ENCODE measurements around the gene KRT13. TPM values are rescaled to one million over a fixed set of nuclear protein-coding genes. Genes with fewer than 3 reads are reported as not detected.

The KRT13 gene
- total and polyA plus RNA-seq, 2 donors (not counting 3 experiments of a cell fraction or from before 2014, with no cell fraction given): not detected

DNA sequence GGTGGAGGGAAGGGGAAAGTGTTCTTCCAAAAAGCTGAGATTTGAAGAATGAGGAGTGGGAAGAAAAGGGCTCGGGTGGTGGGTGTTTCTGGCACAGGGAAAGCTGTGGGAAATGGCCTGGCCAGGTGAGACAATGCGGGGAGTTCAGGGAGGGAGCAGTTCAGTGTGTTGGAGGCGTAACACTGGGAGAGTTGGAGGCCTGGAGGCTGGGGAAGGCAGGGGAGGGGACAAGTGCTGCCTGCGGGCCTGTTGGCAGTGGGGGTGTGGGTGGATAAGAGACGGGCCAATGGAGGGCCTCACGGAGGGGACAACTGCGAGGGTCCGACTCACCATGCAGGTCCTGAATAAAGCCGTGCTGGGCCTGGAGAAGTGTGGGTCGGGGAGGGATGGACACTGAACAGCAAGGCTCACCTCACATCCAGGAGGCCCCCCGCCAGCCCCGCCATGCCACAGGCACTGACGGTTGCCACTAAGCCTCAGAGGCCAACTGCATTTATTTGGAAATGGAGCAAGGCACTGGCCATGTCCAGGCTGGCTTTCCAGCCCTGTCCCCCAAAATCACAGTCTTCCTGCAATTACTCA is 40.5 kb upstream of the KRT13 start:
- CTCF ChIA-PET: interaction anchor here (1.3 to 2.0 kb wide), 2 partner anchors 16 to 103 kb away, joined by 3 to 6 read pairs; no protein-coding TSS in a partner anchor
- H3K36me3 ChIP-seq (ENCODE audit: control insufficient read depth in 2 of 2, extremely low read depth in 1 of 2, insufficient read depth in 2 of 2, low read length in 2 of 2): no peaks in the 10 kb centered on the region
- BruUV-seq (replicated peaks): no TSS peak
- H4K20me1 ChIP-seq (replicated peaks; ENCODE audit: control insufficient read depth, extremely low read depth, insufficient read depth, low read length): no peaks in the 10 kb centered on the region
- H3K4me2 ChIP-seq (ENCODE audit: insufficient read depth, low read length): no peak overlapping the region
- no peak overlapping the region for H3K9ac ChIP-seq (replicated peaks; ENCODE audit: extremely low read depth, insufficient read depth, low read length)
- no peak overlapping the region for H3K4me3 ChIP-seq (replicated peaks in 1 of 3; ENCODE audit: insufficient read depth in 1 of 3, low read depth in 1 of 3, low read length in 3 of 3)
- H2AFZ ChIP-seq (ENCODE audit: low read depth, low read length): no peak overlapping the region
- no peak overlapping the region for H3K27ac ChIP-seq (ENCODE audit: insufficient read depth, low read depth, low read length)
- no peaks in the 10 kb centered on the region for H3K79me2 ChIP-seq (ENCODE audit: control insufficient read depth, insufficient read depth, low read length)
- dilution Hi-C loops (cut with MboI; ENCODE audit: extremely low pct_ligation_motif_present, low sequenced_read_pairs): no loop called here
- no peaks in the 10 kb centered on the region for H3K27me3 ChIP-seq (ENCODE audit: control insufficient read depth in 2 of 2, insufficient read depth in 2 of 2, low read length in 2 of 2)
- intact Hi-C loops (cut with micrococcal nuclease): loop anchor here (5.0 kb wide), 1 partner anchor 744 kb away; no protein-coding TSS in a partner anchor
- no peak for FAIRE-seq
- H3K4me1 ChIP-seq (ENCODE audit: control insufficient read depth, extremely low read depth, insufficient read depth, low read length): peaks cover 19% of the 10 kb centered on the region
- H3K9me1 ChIP-seq (replicated peaks; ENCODE audit: control insufficient read depth, extremely low read depth, insufficient read depth, low read length): no peaks in the 10 kb centered on the region
- DNase-seq (ENCODE audit: low read depth, low spot score): no peak
- POLR2A ChIA-PET: no interaction called here
- no peak for TF ChIP-seq MYC (IDR thresholded peaks at IDR 0.05; ENCODE audit: low read depth, low read length)
- TF ChIP-seq GATA2 (IDR thresholded peaks at IDR 0.05; ENCODE audit: insufficient read depth, insufficient read length, low read depth, low read length): no peak
- TF ChIP-seq EZH2 (IDR thresholded peaks at IDR 0.05; ENCODE audit: borderline replicate concordance, low read depth, low read length, severe bottlenecking): no peak
- no peak for TF ChIP-seq POLR2AphosphoS5 (IDR thresholded peaks at IDR 0.05; ENCODE audit: insufficient read depth, low read depth, low read length)
- TF ChIP-seq, protein P1, sequence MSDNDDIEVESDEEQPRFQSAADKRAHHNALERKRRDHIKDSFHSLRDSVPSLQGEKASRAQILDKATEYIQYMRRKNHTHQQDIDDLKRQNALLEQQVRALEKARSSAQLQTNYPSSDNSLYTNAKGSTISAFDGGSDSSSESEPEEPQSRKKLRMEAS (IDR thresholded peaks at IDR 0.05; ENCODE audit: insufficient read depth, insufficient read length): no peak
- no peak for TF ChIP-seq JUN (IDR thresholded peaks at IDR 0.05; ENCODE audit: borderline replicate concordance, insufficient read depth, insufficient read length, low read depth)
- TF ChIP-seq, protein P2, sequence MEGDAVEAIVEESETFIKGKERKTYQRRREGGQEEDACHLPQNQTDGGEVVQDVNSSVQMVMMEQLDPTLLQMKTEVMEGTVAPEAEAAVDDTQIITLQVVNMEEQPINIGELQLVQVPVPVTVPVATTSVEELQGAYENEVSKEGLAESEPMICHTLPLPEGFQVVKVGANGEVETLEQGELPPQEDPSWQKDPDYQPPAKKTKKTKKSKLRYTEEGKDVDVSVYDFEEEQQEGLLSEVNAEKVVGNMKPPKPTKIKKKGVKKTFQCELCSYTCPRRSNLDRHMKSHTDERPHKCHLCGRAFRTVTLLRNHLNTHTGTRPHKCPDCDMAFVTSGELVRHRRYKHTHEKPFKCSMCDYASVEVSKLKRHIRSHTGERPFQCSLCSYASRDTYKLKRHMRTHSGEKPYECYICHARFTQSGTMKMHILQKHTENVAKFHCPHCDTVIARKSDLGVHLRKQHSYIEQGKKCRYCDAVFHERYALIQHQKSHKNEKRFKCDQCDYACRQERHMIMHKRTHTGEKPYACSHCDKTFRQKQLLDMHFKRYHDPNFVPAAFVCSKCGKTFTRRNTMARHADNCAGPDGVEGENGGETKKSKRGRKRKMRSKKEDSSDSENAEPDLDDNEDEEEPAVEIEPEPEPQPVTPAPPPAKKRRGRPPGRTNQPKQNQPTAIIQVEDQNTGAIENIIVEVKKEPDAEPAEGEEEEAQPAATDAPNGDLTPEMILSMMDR (IDR thresholded peaks at IDR 0.05; ENCODE audit: extremely low read depth in 1 of 2, insufficient read depth in 1 of 2, low read depth in 1 of 2, low read length in 2 of 2): no peak
- TF ChIP-seq FOS (IDR thresholded peaks at IDR 0.05; ENCODE audit: borderline replicate concordance, insufficient read depth, low read length): no peak
- TF ChIP-seq POLR2A (IDR thresholded peaks at IDR 0.05; ENCODE audit: low read depth, low read length): no peak
- H3K9me3 ChIP-seq (replicated peaks; ENCODE audit: control insufficient read depth, insufficient read depth, low read length): no peaks in the 10 kb centered on the region
